ENCODE data around the gene DNAH10.
"Not testable (repeated sequence)": the region's sequence is repeated elsewhere in the genome, so short reads cannot be mapped to it uniquely, and the experiment has no call there.

The DNAH10 gene

GRCh38 chr12:123891011-123891410 lies 128.9 kb downstream of the DNAH10 start:
- DNase-seq: no peak

DNA sequence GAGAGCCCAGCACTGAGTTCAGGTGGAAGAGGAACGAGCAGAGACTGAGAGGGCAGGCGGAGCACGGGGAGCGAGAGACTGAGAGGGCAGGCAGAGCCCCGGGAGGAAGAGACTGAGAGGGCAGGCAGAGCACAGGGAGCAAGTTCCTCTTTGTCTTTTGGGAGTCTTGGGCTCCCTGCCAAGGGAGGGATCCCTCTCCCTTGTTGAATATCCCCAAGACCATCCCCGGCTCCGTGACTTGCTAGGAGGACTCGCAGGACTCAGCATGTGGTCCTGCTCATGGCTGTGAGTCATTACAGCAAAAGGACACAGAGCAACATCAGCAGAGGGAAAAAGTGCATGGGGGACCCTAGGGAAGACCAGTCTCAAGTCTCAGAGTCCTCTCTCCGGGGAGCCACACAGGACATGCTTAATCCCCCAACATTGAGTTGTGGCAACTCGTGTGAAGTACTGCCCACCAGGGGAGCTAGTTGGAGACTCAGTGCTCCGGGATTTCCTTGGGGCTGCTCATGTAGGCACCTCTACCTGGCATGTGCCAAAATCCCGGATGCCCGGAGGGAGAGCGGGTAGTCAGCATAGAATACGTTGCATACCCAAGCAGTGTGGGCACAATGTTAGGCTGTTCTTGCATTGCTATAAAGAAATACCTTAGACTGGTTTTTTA lies 129.5 kb downstream of the DNAH10 start:
- no peak for DNase-seq

GRCh38 chr12:123892180-123892559 lies 130.1 kb downstream of the DNAH10 start:
- DNase-seq: no peak

DNA sequence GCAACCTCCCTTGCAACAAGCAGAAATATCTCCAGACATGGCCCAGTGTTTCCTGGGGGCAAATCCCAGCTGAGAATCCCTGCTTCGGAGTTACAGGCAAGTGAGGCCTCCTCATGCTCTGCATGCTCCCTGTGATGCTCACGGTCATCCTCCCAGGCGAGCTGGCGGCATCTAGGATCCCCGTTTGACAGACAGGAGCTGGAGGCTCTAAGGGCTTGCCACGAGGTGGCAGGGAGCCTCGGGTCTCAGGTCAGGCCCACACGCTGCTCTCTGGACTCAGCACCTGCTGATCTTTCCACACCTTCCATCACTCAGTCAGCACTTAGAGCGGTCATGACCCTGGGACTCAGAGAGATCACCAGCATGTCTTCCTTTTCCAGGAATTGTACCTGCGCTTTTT lies 130.8 kb downstream of the DNAH10 start:
- DNase-seq: no peak

GRCh38 chr12:123893276-123893675 lies 131.2 kb downstream of the DNAH10 start:
- DNase-seq: no peak

DNA sequence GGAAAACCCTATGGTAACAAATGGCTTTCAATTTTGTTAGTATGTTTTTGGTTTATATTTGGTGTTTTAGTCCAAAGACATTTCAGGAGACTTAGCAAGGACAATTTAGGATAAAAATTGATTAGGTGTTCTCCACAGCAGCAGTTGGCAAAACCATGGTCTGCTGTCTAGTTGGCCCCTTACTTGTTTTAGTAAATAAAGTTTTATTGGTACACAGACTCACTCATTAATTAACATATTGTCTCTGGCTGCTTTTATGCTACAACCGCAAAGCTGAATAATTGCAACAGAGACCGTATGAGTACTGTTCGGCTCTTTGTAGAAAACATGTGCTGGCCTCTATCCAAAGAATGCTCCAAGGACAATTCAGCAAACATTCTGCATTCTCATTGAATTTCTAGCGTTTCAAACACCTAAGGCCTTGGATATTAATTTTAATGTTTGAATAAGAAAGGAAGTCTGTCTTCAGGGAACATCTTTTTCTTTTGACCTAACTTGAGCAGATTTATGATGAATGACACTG lies 132.8 kb downstream of the DNAH10 start:
- DNase-seq: no peak

GRCh38 chr12:123895451-123895850 lies 133.3 kb downstream of the DNAH10 start:
- DNase-seq: no peak

DNA sequence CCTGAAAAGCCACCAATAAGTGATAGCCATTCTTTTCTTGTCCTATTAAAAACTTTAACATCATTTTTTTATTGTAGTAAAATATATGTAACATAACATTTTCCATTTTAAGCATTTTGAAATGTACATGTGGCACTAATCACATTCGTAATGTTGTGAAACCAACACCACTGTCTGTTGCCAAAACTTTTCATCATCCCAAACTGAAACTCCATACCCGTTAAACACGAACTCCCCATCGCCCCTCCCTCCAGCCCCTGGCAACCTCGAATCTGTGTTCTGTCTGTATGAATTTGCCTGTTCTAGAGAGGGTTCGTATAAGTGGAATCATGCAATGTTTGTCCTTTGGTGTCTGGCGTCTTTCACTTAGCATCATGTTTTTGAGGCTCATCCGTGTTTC lies 134.7 kb downstream of the DNAH10 start:
- DNase-seq: no peak

DNA sequence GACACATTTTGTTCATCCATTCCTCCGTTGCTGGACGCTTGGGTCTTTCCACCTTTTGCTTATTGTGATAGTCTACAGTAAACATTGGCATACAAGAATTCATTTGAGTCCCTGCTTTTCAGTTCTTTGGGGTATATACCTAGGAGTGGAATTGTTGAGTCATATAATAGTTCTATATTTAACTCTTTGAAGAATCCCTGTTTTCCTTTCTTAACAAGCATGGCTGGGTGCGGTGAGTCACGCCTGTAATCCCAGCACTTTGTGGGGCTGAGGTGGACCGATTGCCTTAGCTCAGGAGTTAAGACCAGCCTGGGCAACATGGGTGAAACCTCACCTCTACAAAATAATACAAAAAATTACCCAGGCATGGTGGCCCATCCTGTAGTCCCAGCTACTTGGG lies 135.1 kb downstream of the DNAH10 start:
- DNase-seq: no peak

- no peak for DNase-seq
Observed at GRCh38 chr12:123898673-123899072, 136.6 kb downstream of the DNAH10 start.

DNA sequence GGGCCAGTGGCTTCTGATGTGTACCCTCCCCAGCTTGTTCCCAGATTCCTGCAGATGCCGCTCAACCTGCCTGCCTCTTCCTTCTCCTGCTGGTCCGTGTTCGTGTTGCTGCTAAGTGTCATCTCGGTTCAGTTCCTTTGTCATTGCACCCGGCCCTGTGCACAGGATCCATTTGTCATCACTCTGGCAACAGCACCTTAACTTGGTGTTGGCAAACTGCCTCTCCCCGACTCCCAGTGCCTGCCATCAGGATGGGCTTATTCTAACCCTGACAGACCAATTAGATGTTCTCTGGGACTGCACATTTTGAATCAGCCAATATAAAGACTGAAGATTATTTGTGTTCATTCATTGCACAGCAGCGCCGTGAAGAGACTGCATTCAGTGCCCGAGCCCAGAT lies 137.3 kb downstream of the DNAH10 start:
- no peak for DNase-seq

DNA sequence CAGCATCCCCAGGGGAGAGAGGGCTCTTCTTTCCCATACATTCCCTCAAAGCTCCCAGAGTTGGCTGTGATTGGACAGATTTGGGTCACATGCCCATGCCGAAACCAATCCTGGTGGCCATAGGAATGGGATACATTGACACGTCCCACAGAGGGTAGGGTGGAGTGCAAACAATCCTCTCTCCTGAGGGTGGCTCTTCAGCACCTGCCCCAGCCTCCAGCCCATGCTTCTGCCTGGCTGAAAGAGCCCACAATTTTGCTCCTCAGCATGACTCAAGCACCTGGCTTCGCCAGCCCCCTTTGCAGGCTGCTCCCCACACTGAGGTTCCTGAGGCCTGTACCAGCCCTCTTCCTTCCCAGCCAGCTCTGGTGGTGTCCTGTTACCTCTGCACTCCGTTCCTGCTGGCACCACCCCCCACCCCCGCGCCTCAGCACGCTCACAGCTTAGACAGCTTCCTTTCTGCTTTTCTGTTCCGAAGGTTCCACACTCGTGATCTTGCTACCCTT lies 138.8 kb downstream of the DNAH10 start:
- DNase-seq: no peak

DNA sequence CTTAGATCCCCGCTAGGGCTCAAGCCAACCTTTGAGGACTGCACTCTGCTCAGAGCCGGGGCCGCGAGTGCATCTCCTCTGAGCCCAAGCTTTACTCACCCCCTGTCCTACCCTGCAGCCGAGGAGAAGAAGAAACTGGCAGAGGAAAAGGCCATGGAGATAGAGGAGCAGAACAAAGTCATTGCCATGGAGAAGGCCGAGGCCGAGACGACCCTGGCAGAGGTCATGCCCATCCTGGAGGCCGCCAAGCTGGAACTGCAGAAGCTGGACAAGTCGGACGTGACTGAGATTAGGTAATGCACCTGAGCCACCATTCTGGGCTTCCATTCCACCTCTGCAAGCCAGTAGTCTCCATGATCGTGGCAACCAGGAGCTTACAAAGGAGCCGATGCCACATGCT lies 140.7 kb downstream of the DNAH10 start:
- DNase-seq: no peak

DNA sequence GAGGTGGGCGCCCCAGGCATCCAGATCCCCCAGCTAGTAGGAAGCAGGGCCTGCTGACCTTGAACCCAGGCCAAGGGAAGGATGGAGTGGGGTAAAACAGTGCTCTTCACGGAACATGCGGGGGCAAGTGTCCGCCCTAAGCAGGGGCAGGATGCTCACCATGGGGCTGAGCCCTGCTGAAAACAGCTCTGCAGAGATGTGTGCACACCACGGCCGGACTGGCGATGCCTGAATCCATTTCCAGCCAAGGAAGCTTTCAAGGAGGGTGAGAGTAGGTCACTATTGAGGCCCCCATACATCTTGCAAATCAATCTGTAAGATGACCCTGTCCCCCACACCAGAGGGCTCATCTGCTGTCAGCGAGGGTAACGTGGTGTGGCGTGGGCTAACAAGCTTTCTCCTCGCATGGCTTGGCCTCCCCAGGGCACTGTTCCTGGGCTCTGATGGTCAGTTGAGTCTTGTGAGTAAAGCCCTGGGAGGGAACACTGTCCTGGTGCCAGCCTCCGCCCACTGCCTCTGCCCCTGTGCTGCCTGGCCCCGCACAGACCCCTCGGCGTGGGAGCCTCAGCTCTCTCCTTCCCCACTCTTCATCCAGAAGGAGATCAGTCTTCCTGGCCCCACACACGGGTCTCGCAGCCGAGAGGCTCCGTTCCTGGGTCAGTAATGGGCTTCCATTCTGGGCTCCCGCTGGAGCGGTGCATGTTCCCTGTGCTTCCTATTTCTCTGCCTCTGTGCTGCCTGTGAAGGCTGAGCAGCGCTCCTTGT lies 141.4 kb downstream of the DNAH10 start:
- DNase-seq: no peak

DNA sequence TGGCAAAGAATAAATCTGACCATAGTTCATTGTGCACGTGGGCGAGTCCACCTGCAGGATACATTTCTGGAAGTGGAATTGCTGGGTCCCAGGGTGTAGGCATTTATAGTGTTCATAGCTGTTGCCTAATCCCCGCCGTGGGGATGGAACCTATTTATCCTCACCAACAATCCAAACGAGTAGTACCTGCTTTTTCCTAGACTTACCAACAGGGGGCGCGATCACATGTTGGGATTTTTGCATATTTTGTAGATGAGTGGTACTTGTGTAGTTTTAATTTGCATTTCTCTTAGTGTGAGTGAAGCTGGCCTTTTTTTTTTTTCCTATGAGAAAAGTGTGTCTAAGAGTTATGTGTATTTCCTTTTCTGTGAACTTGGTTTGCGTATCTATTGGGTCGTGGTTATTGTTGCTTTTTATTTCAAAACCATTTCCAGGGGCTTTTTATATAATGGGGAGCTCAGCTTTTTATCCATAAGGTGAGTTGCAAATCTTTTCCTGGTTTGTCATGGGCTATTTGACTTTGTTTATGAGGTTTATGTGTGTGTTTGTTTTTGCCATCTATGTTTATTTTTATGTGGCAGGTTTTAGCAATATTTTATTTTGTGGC lies 143.3 kb downstream of the DNAH10 start:
- DNase-seq: peak; percentile 34

GRCh38 chr12:123906711-123907420 lies 144.8 kb downstream of the DNAH10 start:
- DNase-seq: no peak

DNA sequence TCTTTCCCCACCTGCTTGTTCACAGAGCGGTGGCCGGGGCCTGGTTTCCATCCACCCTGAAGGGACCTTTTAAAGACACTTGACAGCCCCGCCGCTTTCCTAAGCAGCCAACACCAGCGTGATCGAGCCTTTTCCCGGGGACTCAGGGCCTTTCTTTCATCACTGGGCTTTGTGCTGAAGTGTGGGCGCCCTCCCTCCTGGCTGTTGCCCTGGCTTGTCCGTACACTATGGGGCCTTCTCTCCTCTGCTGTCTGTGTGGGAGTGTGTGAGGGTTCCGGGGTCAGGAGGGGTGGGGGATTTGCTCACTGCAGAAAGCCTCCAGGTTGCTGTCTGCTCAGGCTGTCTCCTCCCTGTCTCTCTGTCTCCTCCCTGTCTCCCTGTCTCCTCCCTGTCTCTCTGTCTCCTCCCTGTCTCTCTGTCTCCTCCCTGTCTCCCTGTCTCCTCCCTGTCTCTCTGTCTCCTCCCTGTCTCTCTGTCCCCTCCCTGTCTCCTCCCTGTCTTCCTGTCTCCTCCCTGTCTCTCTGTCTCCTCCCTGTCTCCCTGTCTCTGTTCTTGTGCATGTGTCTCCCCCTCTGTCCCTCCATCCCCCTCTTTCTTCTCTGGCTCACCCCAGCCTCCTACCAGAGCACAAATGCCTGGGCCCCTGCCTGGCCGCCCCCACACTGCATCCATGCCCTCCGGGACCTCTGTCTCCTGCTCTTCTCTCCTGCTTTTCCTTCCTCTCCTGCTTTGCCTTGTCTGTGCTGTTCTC lies 145.8 kb downstream of the DNAH10 start:
- DNase-seq: no peak

- DNase-seq: peak; percentile 85
Observed at GRCh38 chr12:123908884-123909725, 147.0 kb downstream of the DNAH10 start.

DNA sequence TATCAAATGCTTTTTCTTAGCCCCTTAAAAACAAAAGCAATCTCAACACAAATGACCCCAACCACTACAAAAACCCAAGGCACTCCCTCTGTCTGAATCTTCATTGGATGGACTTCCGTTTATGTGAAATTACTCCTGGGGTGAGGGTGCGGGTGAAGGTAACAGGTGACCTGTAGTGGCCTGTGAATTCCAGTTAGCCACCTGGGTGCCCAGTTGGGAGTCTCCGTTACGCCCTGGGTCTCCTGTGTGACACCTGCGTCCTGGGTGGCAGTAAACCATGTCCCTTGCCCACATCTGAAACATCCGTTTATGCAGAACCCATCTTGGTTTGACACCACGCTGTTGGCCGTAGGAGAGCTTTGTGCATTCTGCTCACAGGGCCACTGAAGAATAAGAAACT lies 148.0 kb downstream of the DNAH10 start:
- no peak for DNase-seq

- DNase-seq: no peak
Observed at GRCh38 chr12:123910761-123911193, 148.7 kb downstream of the DNAH10 start.

GRCh38 chr12:123911672-123912409 lies 149.7 kb downstream of the DNAH10 start:
- DNase-seq: not testable (repeated sequence)

Measured in NCI-H1105 (cell line).